SU-DHL-6 (cell line): ENCODE measurements around the gene WDR86.

Experiments used
- EZH2phosphoT487 ChIP-seq: fragments of 200-600 bp; sonication (generic), shearing (Covaris generic); conservative IDR thresholded peaks from 2 replicates; pipeline ENCODE4 v1.6.1; 2018; ENCODE audit warnings: mild to moderate bottlenecking, antibody characterized with exemption, low read length, moderate library complexity, mixed read lengths
- TF ChIP-seq, protein P1 (sequence below): fragments of 200-600 bp; sonication (generic); IDR thresholded peaks from one replicate; pipeline ENCODE4 v1.5.1; 2017; ENCODE audit warnings: antibody characterized with exemption, mild to moderate bottlenecking, low read length, moderate library complexity; ENCODE audit not compliant: insufficient read depth, poor library complexity, severe bottlenecking

DNA sequence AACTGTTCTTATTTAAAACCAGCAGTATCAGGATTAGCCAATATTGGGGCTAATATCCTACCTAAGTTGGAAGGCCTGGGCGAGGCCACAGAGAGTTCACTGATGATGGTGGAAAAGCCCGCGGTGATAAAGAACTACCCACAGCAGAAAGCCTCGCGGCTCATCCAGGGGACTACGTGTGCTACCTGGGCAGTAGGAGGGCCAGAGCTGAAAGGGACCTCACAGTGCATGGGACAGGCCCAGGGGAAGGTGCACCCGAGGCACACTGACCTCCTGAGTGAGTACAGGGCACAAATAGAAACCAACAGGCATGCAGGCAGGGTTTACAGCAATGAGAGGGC is 1.4 kb downstream of the WDR86 start:
- TF ChIP-seq, protein P1, sequence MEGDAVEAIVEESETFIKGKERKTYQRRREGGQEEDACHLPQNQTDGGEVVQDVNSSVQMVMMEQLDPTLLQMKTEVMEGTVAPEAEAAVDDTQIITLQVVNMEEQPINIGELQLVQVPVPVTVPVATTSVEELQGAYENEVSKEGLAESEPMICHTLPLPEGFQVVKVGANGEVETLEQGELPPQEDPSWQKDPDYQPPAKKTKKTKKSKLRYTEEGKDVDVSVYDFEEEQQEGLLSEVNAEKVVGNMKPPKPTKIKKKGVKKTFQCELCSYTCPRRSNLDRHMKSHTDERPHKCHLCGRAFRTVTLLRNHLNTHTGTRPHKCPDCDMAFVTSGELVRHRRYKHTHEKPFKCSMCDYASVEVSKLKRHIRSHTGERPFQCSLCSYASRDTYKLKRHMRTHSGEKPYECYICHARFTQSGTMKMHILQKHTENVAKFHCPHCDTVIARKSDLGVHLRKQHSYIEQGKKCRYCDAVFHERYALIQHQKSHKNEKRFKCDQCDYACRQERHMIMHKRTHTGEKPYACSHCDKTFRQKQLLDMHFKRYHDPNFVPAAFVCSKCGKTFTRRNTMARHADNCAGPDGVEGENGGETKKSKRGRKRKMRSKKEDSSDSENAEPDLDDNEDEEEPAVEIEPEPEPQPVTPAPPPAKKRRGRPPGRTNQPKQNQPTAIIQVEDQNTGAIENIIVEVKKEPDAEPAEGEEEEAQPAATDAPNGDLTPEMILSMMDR, result no peak
- no peak for TF ChIP-seq EZH2phosphoT487
